Astrocyte (in vitro differentiated cells and primary cell): ENCODE results near the gene IQGAP3. TPM values are rescaled to one million over a fixed set of nuclear protein-coding genes. Genes with fewer than 3 reads are reported as not detected.

Source experiments
- DNase-seq: peaks from one replicate; pipeline ENCODE4 v3.0.0-alpha.2; 2010; ENCODE audit warnings: low read depth
- FAIRE-seq: peaks from 2 replicates; lab custom pipeline; 2011; peaks lifted over from hg19 to GRCh38; lab: Jason Lieb, UNC
- H2AFZ ChIP-seq: 2 replicates; pipeline ENCODE4 v1.6.0; 2012; ENCODE audit warnings: low read depth, low read length, inconsistent platforms
- H3K27ac ChIP-seq: 2 replicates; pipeline ENCODE4 v1.5.1; 2011; ENCODE audit warnings: low read depth, low read length, inconsistent platforms
- H3K27me3 ChIP-seq: 2 replicates; pipeline ENCODE4 v1.6.0; 2011; ENCODE audit warnings: low read length, inconsistent platforms; ENCODE audit not compliant: insufficient read depth
- H3K36me3 ChIP-seq: 2 replicates; pipeline ENCODE4 v1.5.1; 2011; ENCODE audit warnings: low read length, inconsistent platforms; ENCODE audit not compliant: insufficient read depth
- H3K4me1 ChIP-seq: 2 replicates; pipeline ENCODE4 v1.5.1; 2011; ENCODE audit warnings: low read length, inconsistent platforms; ENCODE audit not compliant: insufficient read depth
- H3K4me2 ChIP-seq: 2 replicates; pipeline ENCODE4 v1.6.0; 2012; ENCODE audit warnings: low read length, inconsistent platforms
- H3K4me3 ChIP-seq: 2 replicates; pipeline ENCODE4 v1.5.1; 2011; ENCODE audit warnings: low read depth, mild to moderate bottlenecking, low read length, inconsistent platforms; ENCODE audit not compliant: insufficient read depth
- H3K79me2 ChIP-seq: 2 replicates; pipeline ENCODE4 v1.6.0; 2012; ENCODE audit warnings: mild to moderate bottlenecking, low read length, inconsistent platforms; ENCODE audit not compliant: insufficient read depth
- H3K9ac ChIP-seq: 2 replicates; pipeline ENCODE4 v1.6.0; 2012; ENCODE audit warnings: mild to moderate bottlenecking, low read length, inconsistent platforms
- H3K9me3 ChIP-seq: 2 replicates; pipeline ENCODE4 v1.5.1; 2012; ENCODE audit warnings: low read depth, mild to moderate bottlenecking, low read length, inconsistent platforms; ENCODE audit not compliant: insufficient read depth
- H4K20me1 ChIP-seq: 2 replicates; pipeline ENCODE4 v1.6.0; 2012; ENCODE audit warnings: low read length, inconsistent platforms; ENCODE audit not compliant: insufficient read depth
- H3K27ac Mint-ChIP-seq: one replicate; pipeline ENCODE4 v1.8.0; 2021; ENCODE audit warnings: mild to moderate bottlenecking, mixed read lengths; ENCODE audit not compliant: unreplicated experiment
- H3K27me3 Mint-ChIP-seq: one replicate; pipeline ENCODE4 v1.8.0; 2021; ENCODE audit warnings: low read depth, mixed read lengths; ENCODE audit not compliant: unreplicated experiment
- H3K36me3 Mint-ChIP-seq: one replicate; pipeline ENCODE4 v1.8.0; 2021; ENCODE audit warnings: low read depth, mixed read lengths; ENCODE audit not compliant: unreplicated experiment
- H3K4me1 Mint-ChIP-seq: one replicate; pipeline ENCODE4 v1.8.0; 2021; ENCODE audit warnings: low read depth, mixed read lengths; ENCODE audit not compliant: unreplicated experiment
- H3K4me3 Mint-ChIP-seq: one replicate; pipeline ENCODE4 v1.8.0; 2021; ENCODE audit warnings: mild to moderate bottlenecking, moderate library complexity, mixed read lengths; ENCODE audit not compliant: unreplicated experiment
- H3K9me3 Mint-ChIP-seq: one replicate; pipeline ENCODE4 v1.8.0; 2021; ENCODE audit warnings: mild to moderate bottlenecking, mixed read lengths; ENCODE audit not compliant: unreplicated experiment
- CTCF ChIP-seq: IDR thresholded peaks from 2 replicates; pipeline ENCODE4 v1.5.1; 2011; ENCODE audit warnings: low read depth, mild to moderate bottlenecking, inconsistent platforms, low read length, moderate library complexity; ENCODE audit not compliant: insufficient read depth
- EZH2 ChIP-seq: IDR thresholded peaks from 2 replicates; pipeline ENCODE4 v1.6.1; 2012; ENCODE audit warnings: mild to moderate bottlenecking, low read length, inconsistent platforms; ENCODE audit not compliant: insufficient read depth
- total RNA-seq: library from RNA; stranded (reverse); gene quantifications from 2 replicates; pipeline ENCODE4 v1.2.1, GENCODE V29; 2021

IQGAP3 gene
- total RNA-seq, 1 donor from 2014 or later: 2.2 TPM

DNA sequence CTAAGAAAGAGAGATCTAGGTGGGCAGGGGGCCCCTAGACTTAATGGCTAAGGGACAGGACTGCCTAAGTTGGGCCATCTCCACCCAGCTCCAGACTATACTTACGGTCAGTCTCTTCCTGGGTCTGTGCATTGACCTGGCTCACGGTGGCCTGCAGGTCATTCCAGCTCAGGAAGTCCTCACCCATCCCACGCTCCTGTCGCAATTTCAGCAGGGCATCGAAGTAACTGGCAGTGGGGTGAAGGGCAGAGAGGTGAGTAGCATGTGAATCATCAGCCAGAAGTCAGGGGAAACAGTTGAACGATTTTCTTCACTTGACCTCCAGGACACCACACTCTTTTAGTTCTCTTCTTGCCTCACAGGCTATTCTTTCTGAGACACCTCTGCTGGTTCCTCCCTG lies 20.5 kb downstream of the IQGAP3 start:
- TF ChIP-seq CTCF: no peak
- no peak for TF ChIP-seq EZH2
- no peak overlapping the region for H3K4me3 ChIP-seq
- H3K27ac ChIP-seq: no peak overlapping the region
- no peak overlapping the region for H3K9ac ChIP-seq
- H3K4me3 Mint-ChIP-seq: no peak overlapping the region
- no peaks in the 10 kb centered on the region for H3K27me3 ChIP-seq
- no peaks in the 10 kb centered on the region for H3K79me2 ChIP-seq
- peaks cover 22% of the 10 kb centered on the region for H3K36me3 ChIP-seq
- no peak for FAIRE-seq
- H3K27me3 Mint-ChIP-seq: peaks cover 3% of the 10 kb centered on the region
- no peak for DNase-seq
- no peaks in the 10 kb centered on the region for H3K9me3 Mint-ChIP-seq
- no peaks in the 10 kb centered on the region for H3K36me3 Mint-ChIP-seq
- H3K4me1 ChIP-seq: no peaks in the 10 kb centered on the region
- peaks cover 3% of the 10 kb centered on the region for H3K4me1 Mint-ChIP-seq
- H2AFZ ChIP-seq: no peak overlapping the region
- no peak overlapping the region for H3K4me2 ChIP-seq
- H3K9me3 ChIP-seq: no peaks in the 10 kb centered on the region
- H4K20me1 ChIP-seq: no peaks in the 10 kb centered on the region
- H3K27ac Mint-ChIP-seq: no peak overlapping the region

DNA sequence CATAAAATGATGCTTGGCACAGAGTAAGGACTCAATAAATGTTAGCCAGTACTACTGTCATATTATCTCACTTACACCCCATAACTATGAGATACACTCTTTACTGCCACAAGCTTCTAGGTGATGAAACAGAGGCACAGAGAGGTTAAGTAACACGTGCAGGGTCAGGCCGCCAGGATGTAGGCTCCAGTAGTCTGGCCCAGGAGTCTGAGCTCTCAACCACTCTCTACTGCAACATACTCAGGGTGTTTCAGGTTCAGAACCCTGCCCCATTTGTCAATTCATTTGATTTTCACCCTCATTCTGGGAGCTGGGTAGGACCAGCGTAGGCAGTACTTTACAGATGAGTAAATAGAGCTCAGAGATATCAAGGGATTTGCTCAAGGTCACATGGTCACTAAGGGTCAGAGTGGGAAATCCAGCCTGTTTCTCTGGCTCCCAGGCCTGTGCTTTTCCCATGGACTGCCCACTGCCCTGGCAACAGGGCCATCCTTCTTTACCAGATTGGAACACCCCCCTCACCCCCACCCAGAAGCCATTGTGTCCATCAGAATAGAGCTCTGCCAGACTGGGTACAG lies 21.2 kb downstream of the IQGAP3 start:
- Histone ChIP-seq H3K9ac (no peak overlapping the region), H3K36me3 (peaks cover 23% of the 10 kb centered on the region), H3K4me1 (no peaks in the 10 kb centered on the region), H4K20me1 (no peaks in the 10 kb centered on the region), H3K4me2 (no peak overlapping the region), H3K27me3 (no peaks in the 10 kb centered on the region), H3K4me3 (no peak overlapping the region), H3K27ac (no peak overlapping the region), H2AFZ (no peak overlapping the region), H3K9me3 (no peaks in the 10 kb centered on the region), H3K79me2 (no peaks in the 10 kb centered on the region)
- no peak for FAIRE-seq
- H3K27ac Mint-ChIP-seq: no peak overlapping the region
- no peak overlapping the region for H3K4me3 Mint-ChIP-seq
- TF ChIP-seq EZH2 (no peak), CTCF (no peak)
- peaks cover 3% of the 10 kb centered on the region for H3K4me1 Mint-ChIP-seq
- H3K9me3 Mint-ChIP-seq: no peaks in the 10 kb centered on the region
- peaks cover 3% of the 10 kb centered on the region for H3K27me3 Mint-ChIP-seq
- no peaks in the 10 kb centered on the region for H3K36me3 Mint-ChIP-seq
- no peak for DNase-seq

GRCh38 chr1:156550346-156550745 lies 22.0 kb downstream of the IQGAP3 start:
- Histone ChIP-seq H3K4me3 (no peak overlapping the region), H3K36me3 (peaks cover 20% of the 10 kb centered on the region), H2AFZ (no peak overlapping the region), H3K27ac (no peak overlapping the region), H3K4me2 (no peak overlapping the region), H3K27me3 (no peaks in the 10 kb centered on the region), H3K4me1 (no peaks in the 10 kb centered on the region), H3K9ac (no peak overlapping the region), H4K20me1 (no peaks in the 10 kb centered on the region), H3K9me3 (no peaks in the 10 kb centered on the region), H3K79me2 (no peaks in the 10 kb centered on the region)
- DNase-seq: no peak
- no peak overlapping the region for H3K4me3 Mint-ChIP-seq
- H3K9me3 Mint-ChIP-seq: no peaks in the 10 kb centered on the region
- no peaks in the 10 kb centered on the region for H3K36me3 Mint-ChIP-seq
- peaks cover 3% of the 10 kb centered on the region for H3K27me3 Mint-ChIP-seq
- H3K27ac Mint-ChIP-seq: no peak overlapping the region
- FAIRE-seq: no peak
- no peak for TF ChIP-seq EZH2
- TF ChIP-seq CTCF: no peak
- peaks cover 3% of the 10 kb centered on the region for H3K4me1 Mint-ChIP-seq
